Gastrocnemius medialis (tissue), 4 donors: ENCODE data around the gene SIK3.

ENCODE experiments used
- CTCF ChIP-seq, 5 experiments: fragments of 450-650 bp in 3 of 5; fragments of 200-600 bp in 2 of 5; sonication (generic) in 2 of 5; IDR thresholded peaks in 4 of 5; conservative IDR thresholded peaks in 1 of 5; 1 replicate in 4 of 5; 2 replicates in 1 of 5; pipeline ENCODE4 v1.5.1; 2016 to 2019; ENCODE audit warnings: antibody characterized with exemption in 5 of 5, mild to moderate bottlenecking in 3 of 5, moderate library complexity in 3 of 5
- POLR2A ChIP-seq, 2 donors: fragments of 450-650 bp; IDR thresholded peaks; one replicate each; pipeline ENCODE4 v1.6.1; 2017; ENCODE audit warnings: antibody characterized with exemption in 2 of 2, mild to moderate bottlenecking in 2 of 2, moderate library complexity in 2 of 2

- TF ChIP-seq CTCF (IDR thresholded peaks at IDR 0.05 in 4 of 5, conservative IDR thresholded peaks at IDR 0.05 in 1 of 5) (no peak), POLR2A (IDR thresholded peaks at IDR 0.05) (no peak)
Observed at GRCh38 chr11:117145393-117145761, 47.1 kb upstream of the SIK3 start.
